HepG2 (cell line): ENCODE results near the gene SEMA3F. TPM values are rescaled to one million over a fixed set of nuclear protein-coding genes. Genes with fewer than 3 reads are reported as not detected.

Experiments used
- ARNT ChIP-seq: fragments of 450-650 bp; IDR thresholded peaks from 2 replicates; pipeline ENCODE4 v1.6.1; 2017
- BORCS8-MEF2B ChIP-seq: sonication (generic); formaldehyde crosslinking; IDR thresholded peaks from 2 replicates; pipeline ENCODE4 v1.8.0; 2022; ENCODE audit warnings: mild to moderate bottlenecking, missing genetic modification reagents
- BRF2 ChIP-seq: sonication (generic); formaldehyde crosslinking; IDR thresholded peaks from 2 replicates; pipeline ENCODE4 v1.8.1; 2022; ENCODE audit warnings: mild to moderate bottlenecking, missing genetic modification reagents
- CERS6 ChIP-seq: sonication (generic); formaldehyde crosslinking; IDR thresholded peaks from 2 replicates; pipeline ENCODE4 v1.5.0; 2020; ENCODE audit warnings: missing genetic modification reagents
- ETV5 ChIP-seq: IDR thresholded peaks from 2 replicates; pipeline ENCODE4 v1.6.1; 2018; ENCODE audit warnings: missing biosample characterization, missing genetic modification reagents, inconsistent platforms, borderline replicate concordance
- FOXM1 ChIP-seq: sonication (generic); formaldehyde crosslinking; IDR thresholded peaks from 2 replicates; pipeline ENCODE4 v1.5.0; 2020; ENCODE audit warnings: missing genetic modification reagents
- KDM2A ChIP-seq: sonication (generic); formaldehyde crosslinking; IDR thresholded peaks from 2 replicates; pipeline ENCODE4 v1.4.0; 2020; ENCODE audit warnings: low read depth, missing genetic modification reagents, borderline replicate concordance
- MAFK ChIP-seq, 2 experiments: IDR thresholded peaks in 1 of 2; conservative IDR thresholded peaks in 1 of 2; 2 replicates each; pipeline ENCODE4 v1.6.1; 2011; ENCODE audit warnings: improper control_type of control experiment in 2 of 2, low read length in 2 of 2
- SP5 ChIP-seq: IDR thresholded peaks from 2 replicates; pipeline ENCODE4 v1.6.1; 2016; ENCODE audit warnings: low read depth, borderline replicate concordance
- ZBTB34 ChIP-seq: sonication (generic); formaldehyde crosslinking; IDR thresholded peaks from 2 replicates; pipeline ENCODE4 v1.8.0; 2022; ENCODE audit warnings: mild to moderate bottlenecking, missing genetic modification reagents
- ZFP36 ChIP-seq: fragments of 150-350 bp; IDR thresholded peaks from 2 replicates; pipeline ENCODE4 v1.6.1; 2018; ENCODE audit warnings: borderline replicate concordance, low read length, low read depth; ENCODE audit not compliant: partially characterized antibody
- ZFP82 ChIP-seq: sonication (generic); formaldehyde crosslinking; IDR thresholded peaks from 2 replicates; pipeline ENCODE4 v1.5.1; 2020; ENCODE audit warnings: mild to moderate bottlenecking, missing genetic modification reagents, borderline replicate concordance
- ZKSCAN8 ChIP-seq: IDR thresholded peaks from 2 replicates; pipeline ENCODE4 v1.6.1; 2016; ENCODE audit warnings: borderline replicate concordance, missing genetic modification reagents, missing compliant biosample characterization
- ZNF644 ChIP-seq: IDR thresholded peaks from 2 replicates; pipeline ENCODE4 v1.6.1; 2016; ENCODE audit warnings: low read depth
- polyA plus RNA-seq, 8 experiments: library from polyadenylated mRNA; depleted of rRNA in 3 of 8; stranded (reverse) in 7 of 8; unstranded in 1 of 8; fragments of >200 nt; fragmentation: Illumina TruSeq in 4 of 8; extraction: Trizol in 4 of 8; gene quantifications; 2 replicates each; pipeline versions ENCODE4 v1.2.1 to v1.2.3, GENCODE V29; 2011 to 2016; ENCODE audit warnings: low read depth in 4 of 8, missing spikeins in 1 of 8, mixed read lengths in 1 of 8; ENCODE audit not compliant: insufficient read depth in 1 of 8
- total RNA-seq, 5 experiments: library from RNA; depleted of rRNA; stranded (reverse); fragments of >200 nt; fragmentation: Illumina TruSeq; extraction: Trizol; gene quantifications; 2 replicates each; pipeline ENCODE4 v1.2.3, GENCODE V29; 2016; ENCODE audit warnings: low read depth in 1 of 5
- TF ChIP-seq, protein P1 (sequence below): sonication (generic); formaldehyde crosslinking; IDR thresholded peaks from 2 replicates; pipeline ENCODE4 v1.4.0; 2020; ENCODE audit warnings: missing genetic modification reagents, mild to moderate bottlenecking, borderline replicate concordance
- TF ChIP-seq, protein P2 (sequence below): sonication (generic); formaldehyde crosslinking; IDR thresholded peaks from 2 replicates; pipeline ENCODE4 v1.4.0; 2020; ENCODE audit warnings: missing genetic modification reagents, borderline replicate concordance
- TF ChIP-seq, protein P3 (sequence below): sonication (generic); formaldehyde crosslinking; IDR thresholded peaks from 2 replicates; pipeline ENCODE4 v1.4.0; 2020; ENCODE audit warnings: low read depth, mild to moderate bottlenecking, missing genetic modification reagents

The SEMA3F gene
- total and polyA plus RNA-seq, 2 of the 13 experiments (the other 11 are each of a cell fraction or from before 2014, with no cell fraction given) = 7.6 to 17.2 TPM

DNA sequence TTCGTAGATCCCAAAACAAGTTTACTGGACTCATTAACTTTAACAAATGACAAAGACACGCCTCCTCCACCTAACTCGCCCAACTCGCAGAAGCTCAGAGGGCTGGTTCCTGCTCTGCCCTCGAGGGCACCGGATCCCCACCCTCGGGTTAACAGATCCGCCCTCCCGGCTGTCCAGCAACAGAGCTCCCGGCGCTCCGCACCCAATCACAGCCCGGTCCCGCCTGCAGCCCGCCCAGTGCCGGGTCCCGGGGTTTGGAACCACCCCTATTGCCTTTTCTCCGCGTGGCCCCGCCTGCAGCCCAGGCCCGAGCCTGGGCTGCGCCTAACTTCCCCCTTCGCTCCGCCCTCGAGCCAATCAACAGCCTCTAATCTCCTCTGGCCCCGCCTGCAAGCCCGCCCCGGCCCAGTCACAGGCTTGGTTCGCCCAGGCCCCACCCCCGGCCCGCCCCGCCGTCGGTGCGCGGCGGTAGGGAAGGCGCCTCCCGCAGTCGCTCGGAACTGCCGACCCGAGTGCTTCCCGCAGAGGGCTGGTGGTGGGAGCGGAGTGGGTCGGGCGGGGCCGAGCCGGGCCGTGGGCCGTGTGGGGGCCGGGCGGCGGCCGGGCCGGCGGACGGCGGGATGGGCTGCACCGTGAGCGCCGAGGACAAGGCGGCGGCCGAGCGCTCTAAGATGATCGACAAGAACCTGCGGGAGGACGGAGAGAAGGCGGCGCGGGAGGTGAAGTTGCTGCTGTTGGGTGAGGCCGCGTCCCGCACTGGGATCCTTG is 80.8 kb downstream of the SEMA3F start, which contains the start of gene GNAI2 (continued):
- no peak for TF ChIP-seq ZKSCAN8 (CRISPR knock-in tag)
- TF ChIP-seq, protein P1, sequence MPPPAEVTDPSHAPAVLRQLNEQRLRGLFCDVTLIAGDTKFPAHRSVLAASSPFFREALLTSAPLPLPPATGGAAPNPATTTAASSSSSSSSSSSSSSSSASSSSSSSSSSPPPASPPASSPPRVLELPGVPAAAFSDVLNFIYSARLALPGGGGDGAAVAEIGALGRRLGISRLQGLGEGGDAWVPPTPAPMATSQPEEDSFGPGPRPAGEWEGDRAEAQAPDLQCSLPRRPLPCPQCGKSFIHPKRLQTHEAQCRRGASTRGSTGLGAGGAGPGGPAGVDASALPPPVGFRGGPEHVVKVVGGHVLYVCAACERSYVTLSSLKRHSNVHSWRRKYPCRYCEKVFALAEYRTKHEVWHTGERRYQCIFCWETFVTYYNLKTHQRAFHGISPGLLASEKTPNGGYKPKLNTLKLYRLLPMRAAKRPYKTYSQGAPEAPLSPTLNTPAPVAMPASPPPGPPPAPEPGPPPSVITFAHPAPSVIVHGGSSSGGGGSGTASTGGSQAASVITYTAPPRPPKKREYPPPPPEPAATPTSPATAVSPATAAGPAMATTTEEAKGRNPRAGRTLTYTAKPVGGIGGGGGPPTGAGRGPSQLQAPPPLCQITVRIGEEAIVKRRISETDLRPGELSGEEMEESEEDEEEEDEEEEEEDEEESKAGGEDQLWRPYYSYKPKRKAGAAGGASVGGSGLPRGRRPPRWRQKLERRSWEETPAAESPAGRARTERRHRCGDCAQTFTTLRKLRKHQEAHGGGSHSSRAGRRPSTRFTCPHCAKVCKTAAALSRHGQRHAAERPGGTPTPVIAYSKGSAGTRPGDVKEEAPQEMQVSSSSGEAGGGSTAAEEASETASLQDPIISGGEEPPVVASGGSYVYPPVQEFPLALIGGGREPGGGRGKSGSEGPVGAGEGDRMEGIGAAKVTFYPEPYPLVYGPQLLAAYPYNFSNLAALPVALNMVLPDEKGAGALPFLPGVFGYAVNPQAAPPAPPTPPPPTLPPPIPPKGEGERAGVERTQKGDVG (CRISPR knock-in tag) = no peak
- peak; percentile 53; the same call in 1 of the 2 replicates for TF ChIP-seq SP5
- TF ChIP-seq ZNF644 (CRISPR knock-in tag) = no peak
- no peak for TF ChIP-seq FOXM1
- no peak for TF ChIP-seq ZFP36
- peak; percentile 78; the same call in 1 of the 2 replicates for TF ChIP-seq ZFP82 (CRISPR knock-in tag)
- 0 out of 2 replicates have a peak, but pooled peaks have one; percentile 51 for TF ChIP-seq BORCS8-MEF2B (CRISPR knock-in tag)
- peak; percentile 29; the same call in 1 of the 2 replicates for TF ChIP-seq ETV5 (CRISPR knock-in tag)
- no peak for TF ChIP-seq ARNT
- TF ChIP-seq, protein P2, sequence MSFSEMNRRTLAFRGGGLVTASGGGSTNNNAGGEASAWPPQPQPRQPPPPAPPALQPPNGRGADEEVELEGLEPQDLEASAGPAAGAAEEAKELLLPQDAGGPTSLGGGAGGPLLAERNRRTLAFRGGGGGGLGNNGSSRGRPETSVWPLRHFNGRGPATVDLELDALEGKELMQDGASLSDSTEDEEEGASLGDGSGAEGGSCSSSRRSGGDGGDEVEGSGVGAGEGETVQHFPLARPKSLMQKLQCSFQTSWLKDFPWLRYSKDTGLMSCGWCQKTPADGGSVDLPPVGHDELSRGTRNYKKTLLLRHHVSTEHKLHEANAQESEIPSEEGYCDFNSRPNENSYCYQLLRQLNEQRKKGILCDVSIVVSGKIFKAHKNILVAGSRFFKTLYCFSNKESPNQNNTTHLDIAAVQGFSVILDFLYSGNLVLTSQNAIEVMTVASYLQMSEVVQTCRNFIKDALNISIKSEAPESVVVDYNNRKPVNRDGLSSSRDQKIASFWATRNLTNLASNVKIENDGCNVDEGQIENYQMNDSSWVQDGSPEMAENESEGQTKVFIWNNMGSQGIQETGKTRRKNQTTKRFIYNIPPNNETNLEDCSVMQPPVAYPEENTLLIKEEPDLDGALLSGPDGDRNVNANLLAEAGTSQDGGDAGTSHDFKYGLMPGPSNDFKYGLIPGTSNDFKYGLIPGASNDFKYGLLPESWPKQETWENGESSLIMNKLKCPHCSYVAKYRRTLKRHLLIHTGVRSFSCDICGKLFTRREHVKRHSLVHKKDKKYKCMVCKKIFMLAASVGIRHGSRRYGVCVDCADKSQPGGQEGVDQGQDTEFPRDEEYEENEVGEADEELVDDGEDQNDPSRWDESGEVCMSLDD = no peak
- no peak for TF ChIP-seq CERS6 (CRISPR knock-in tag)
- TF ChIP-seq, protein P3, sequence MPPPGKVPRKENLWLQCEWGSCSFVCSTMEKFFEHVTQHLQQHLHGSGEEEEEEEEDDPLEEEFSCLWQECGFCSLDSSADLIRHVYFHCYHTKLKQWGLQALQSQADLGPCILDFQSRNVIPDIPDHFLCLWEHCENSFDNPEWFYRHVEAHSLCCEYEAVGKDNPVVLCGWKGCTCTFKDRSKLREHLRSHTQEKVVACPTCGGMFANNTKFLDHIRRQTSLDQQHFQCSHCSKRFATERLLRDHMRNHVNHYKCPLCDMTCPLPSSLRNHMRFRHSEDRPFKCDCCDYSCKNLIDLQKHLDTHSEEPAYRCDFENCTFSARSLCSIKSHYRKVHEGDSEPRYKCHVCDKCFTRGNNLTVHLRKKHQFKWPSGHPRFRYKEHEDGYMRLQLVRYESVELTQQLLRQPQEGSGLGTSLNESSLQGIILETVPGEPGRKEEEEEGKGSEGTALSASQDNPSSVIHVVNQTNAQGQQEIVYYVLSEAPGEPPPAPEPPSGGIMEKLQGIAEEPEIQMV (CRISPR knock-in tag) = no peak; the same call in 1 of the 2 replicates
- TF ChIP-seq KDM2A (CRISPR knock-in tag) = peak; percentile 22; the same call in 1 of the 2 replicates
- no peak for TF ChIP-seq BRF2 (CRISPR knock-in tag)
- TF ChIP-seq ZBTB34 = no peak
- peak in 1 of 2 experiments; percentile 76; a peak in 2 of 4 replicates for TF ChIP-seq MAFK (conservative IDR thresholded peaks at IDR 0.05 in 1 of 2, IDR thresholded peaks at IDR 0.05 in 1 of 2; ENCODE audit: low read length in 2 of 2)
